ENCODE measurements around the gene TBPL2.

Gene TBPL2

DNA sequence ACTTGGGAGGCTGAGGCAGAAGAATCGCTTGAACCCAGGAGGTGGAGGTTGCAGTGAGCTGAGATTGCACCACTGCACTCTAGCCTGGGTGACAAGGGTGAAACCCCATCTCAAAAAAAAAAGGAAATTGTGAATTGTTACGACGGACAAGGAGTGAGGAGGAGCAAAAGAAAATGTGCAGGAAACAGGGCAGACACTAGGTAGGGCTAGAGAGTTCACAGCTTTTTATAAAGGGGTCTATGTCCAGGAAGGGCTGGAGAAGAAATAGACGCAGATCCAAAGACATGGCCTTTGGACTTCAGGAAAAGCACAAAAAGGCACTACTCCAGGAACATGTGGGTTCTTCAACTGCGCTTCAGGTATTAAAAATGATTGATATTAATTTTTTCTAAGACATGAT is 63.2 kb downstream of the TBPL2 start:
- H3K4me1 ChIP-seq (ENCODE audit: control insufficient read depth, insufficient read depth, low read length): no peaks in the 10 kb centered on the region
- CTCF ChIA-PET: interaction anchor here (0.6 kb wide), 1 partner anchor 20 kb away, joined by 3 read pairs; no protein-coding TSS in a partner anchor
- peaks cover 25 to 57% of the 10 kb centered on the region in 2 experiments for H3K36me3 ChIP-seq (ENCODE audit: control insufficient read depth in 2 of 2, insufficient read depth in 1 of 2, low read length in 2 of 2)
- POLR2A ChIA-PET: no interaction called here
- TF ChIP-seq IKZF3 (tag by site-specific recombination; IDR thresholded peaks at IDR 0.05): no peak
- no peak for TF ChIP-seq ELK4 (IDR thresholded peaks at IDR 0.05; ENCODE audit: borderline replicate concordance, low read depth, low read length)
- TF ChIP-seq SCRT1 (tag by site-specific recombination; IDR thresholded peaks at IDR 0.05; ENCODE audit: borderline replicate concordance): no peak
- TF ChIP-seq, protein P1, sequence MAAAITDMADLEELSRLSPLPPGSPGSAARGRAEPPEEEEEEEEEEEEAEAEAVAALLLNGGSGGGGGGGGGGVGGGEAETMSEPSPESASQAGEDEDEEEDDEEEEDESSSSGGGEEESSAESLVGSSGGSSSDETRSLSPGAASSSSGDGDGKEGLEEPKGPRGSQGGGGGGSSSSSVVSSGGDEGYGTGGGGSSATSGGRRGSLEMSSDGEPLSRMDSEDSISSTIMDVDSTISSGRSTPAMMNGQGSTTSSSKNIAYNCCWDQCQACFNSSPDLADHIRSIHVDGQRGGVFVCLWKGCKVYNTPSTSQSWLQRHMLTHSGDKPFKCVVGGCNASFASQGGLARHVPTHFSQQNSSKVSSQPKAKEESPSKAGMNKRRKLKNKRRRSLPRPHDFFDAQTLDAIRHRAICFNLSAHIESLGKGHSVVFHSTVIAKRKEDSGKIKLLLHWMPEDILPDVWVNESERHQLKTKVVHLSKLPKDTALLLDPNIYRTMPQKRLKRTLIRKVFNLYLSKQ (tag by site-specific recombination; IDR thresholded peaks at IDR 0.05; ENCODE audit: borderline replicate concordance): no peak
- no peak for TF ChIP-seq EGR2 (tag by site-specific recombination; IDR thresholded peaks at IDR 0.05; ENCODE audit: low read depth)
- TF ChIP-seq ZNF792 (tag by site-specific recombination; IDR thresholded peaks at IDR 0.05): no peak
- no peak for TF ChIP-seq ZNF768 (tag by site-specific recombination; IDR thresholded peaks at IDR 0.05)
- TF ChIP-seq, protein P2, sequence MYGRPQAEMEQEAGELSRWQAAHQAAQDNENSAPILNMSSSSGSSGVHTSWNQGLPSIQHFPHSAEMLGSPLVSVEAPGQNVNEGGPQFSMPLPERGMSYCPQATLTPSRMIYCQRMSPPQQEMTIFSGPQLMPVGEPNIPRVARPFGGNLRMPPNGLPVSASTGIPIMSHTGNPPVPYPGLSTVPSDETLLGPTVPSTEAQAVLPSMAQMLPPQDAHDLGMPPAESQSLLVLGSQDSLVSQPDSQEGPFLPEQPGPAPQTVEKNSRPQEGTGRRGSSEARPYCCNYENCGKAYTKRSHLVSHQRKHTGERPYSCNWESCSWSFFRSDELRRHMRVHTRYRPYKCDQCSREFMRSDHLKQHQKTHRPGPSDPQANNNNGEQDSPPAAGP (tag by site-specific recombination; IDR thresholded peaks at IDR 0.05): no peak
- no peak for TF ChIP-seq YY1 (tag by site-specific recombination; IDR thresholded peaks at IDR 0.05)
- no peak for TF ChIP-seq HOXA7 (CRISPR knock-in tag; IDR thresholded peaks at IDR 0.05; ENCODE audit: borderline replicate concordance)
- TF ChIP-seq ZNF585B (tag by site-specific recombination; IDR thresholded peaks at IDR 0.05): no peak
- TF ChIP-seq, protein P3, sequence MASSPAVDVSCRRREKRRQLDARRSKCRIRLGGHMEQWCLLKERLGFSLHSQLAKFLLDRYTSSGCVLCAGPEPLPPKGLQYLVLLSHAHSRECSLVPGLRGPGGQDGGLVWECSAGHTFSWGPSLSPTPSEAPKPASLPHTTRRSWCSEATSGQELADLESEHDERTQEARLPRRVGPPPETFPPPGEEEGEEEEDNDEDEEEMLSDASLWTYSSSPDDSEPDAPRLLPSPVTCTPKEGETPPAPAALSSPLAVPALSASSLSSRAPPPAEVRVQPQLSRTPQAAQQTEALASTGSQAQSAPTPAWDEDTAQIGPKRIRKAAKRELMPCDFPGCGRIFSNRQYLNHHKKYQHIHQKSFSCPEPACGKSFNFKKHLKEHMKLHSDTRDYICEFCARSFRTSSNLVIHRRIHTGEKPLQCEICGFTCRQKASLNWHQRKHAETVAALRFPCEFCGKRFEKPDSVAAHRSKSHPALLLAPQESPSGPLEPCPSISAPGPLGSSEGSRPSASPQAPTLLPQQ (tag by site-specific recombination; IDR thresholded peaks at IDR 0.05): no peak
- TF ChIP-seq ZNF660 (tag by site-specific recombination; IDR thresholded peaks at IDR 0.05): no peak
- TF ChIP-seq ZNF350 (tag by site-specific recombination; IDR thresholded peaks at IDR 0.05): no peak
- TF ChIP-seq, protein P4, sequence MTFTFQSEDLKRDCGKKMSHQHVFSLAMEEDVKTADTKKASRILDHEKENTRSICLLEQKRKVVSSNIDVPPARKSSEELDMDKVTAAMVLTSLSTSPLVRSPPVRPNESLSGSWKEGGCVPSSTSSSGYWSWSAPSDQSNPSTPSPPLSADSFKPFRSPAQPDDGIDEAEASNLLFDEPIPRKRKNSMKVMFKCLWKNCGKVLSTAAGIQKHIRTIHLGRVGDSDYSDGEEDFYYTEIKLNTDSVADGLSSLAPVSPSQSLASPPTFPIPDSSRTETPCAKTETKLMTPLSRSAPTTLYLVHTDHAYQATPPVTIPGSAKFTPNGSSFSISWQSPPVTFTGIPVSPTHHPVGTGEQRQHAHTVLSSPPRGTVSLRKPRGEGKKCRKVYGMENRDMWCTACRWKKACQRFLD (tag by site-specific recombination; IDR thresholded peaks at IDR 0.05): no peak
- H3K9me3 ChIP-seq (ENCODE audit: control insufficient read depth, insufficient read depth, low read depth, low read length): no peaks in the 10 kb centered on the region
- H3K4me3 ChIP-seq (ENCODE audit: low read depth, low read length): no peak overlapping the region
- H3K27ac ChIP-seq (ENCODE audit: extremely low read depth, low read depth, low read length): no peak overlapping the region

DNA sequence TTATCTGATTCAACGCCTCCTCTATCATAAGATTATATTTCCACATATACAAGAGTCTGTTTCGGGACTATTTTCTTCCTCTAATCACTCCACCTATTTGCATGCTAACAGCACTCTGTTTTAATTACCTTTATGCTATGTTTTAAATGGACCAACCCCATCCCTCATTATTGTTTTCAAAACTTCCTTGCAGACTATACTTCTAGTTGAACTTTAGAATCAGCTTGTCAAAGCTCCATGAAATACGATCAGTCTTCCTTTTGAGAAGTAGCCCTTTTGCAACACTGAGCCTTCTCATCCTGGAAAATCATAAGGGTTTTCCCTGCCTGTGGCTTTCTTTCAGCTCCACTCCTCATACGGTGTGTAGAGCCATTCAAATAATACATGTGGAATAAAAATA is 65.6 kb downstream of the TBPL2 start:
- Histone ChIP-seq H3K27ac (ENCODE audit: extremely low read depth, low read depth, low read length) (no peak overlapping the region), H3K4me1 (ENCODE audit: control insufficient read depth, insufficient read depth, low read length) (no peaks in the 10 kb centered on the region), H3K4me3 (ENCODE audit: low read depth, low read length) (no peak overlapping the region), H3K9me3 (ENCODE audit: control insufficient read depth, insufficient read depth, low read depth, low read length) (no peaks in the 10 kb centered on the region), H3K36me3 (ENCODE audit: control insufficient read depth in 2 of 2, insufficient read depth in 1 of 2, low read length in 2 of 2) (peaks cover 9 to 38% of the 10 kb centered on the region in 2 experiments; a peak in 2 of 3 replicates)
- ChIA-PET CTCF (interaction anchor here (0.7 kb wide), 1 partner anchor 1924 kb away, joined by 4 read pairs; no protein-coding TSS in a partner anchor), POLR2A (no interaction called here)
- TF ChIP-seq, protein P5, sequence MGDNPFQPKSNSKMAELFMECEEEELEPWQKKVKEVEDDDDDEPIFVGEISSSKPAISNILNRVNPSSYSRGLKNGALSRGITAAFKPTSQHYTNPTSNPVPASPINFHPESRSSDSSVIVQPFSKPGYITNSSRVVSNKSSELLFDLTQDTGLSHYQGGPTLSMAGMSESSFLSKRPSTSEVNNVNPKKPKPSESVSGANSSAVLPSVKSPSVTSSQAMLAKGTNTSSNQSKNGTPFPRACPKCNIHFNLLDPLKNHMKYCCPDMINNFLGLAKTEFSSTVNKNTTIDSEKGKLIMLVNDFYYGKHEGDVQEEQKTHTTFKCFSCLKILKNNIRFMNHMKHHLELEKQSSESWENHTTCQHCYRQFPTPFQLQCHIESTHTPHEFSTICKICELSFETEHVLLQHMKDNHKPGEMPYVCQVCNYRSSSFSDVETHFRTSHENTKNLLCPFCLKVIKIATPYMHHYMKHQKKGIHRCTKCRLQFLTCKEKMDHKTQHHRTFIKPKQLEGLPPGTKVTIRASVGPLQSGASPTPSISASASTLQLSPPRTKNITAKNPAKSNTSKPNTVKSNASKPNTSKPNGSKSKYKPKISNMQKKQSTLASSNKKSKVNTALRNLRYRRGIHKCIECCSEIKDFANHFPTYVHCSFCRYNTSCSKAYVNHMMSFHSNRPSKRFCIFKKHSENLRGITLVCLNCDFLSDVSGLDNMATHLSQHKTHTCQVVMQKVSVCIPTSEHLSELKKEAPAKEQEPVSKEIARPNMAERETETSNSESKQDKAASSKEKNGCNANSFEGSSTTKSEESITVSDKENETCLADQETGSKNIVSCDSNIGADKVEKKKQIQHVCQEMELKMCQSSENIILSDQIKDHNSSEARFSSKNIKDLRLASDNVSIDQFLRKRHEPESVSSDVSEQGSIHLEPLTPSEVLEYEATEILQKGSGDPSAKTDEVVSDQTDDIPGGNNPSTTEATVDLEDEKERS (tag by site-specific recombination; IDR thresholded peaks at IDR 0.05): no peak
- TF ChIP-seq ZBTB21 (tag by site-specific recombination; IDR thresholded peaks at IDR 0.05) (no peak), PRDM10 (tag by site-specific recombination; IDR thresholded peaks at IDR 0.05) (no peak)
- TF ChIP-seq, protein P6, sequence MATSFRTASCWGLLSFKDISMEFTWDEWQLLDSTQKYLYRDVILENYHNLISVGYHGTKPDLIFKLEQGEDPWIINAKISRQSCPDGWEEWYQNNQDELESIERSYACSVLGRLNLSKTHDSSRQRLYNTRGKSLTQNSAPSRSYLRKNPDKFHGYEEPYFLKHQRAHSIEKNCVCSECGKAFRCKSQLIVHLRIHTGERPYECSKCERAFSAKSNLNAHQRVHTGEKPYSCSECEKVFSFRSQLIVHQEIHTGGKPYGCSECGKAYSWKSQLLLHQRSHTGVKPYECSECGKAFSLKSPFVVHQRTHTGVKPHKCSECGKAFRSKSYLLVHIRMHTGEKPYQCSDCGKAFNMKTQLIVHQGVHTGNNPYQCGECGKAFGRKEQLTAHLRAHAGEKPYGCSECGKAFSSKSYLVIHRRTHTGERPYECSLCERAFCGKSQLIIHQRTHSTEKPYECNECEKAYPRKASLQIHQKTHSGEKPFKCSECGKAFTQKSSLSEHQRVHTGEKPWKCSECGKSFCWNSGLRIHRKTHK (tag by site-specific recombination; IDR thresholded peaks at IDR 0.05): no peak
